Panc1 (cell line): ENCODE data around the gene RRM2.

Source experiments
- SIN3A ChIP-seq: IDR thresholded peaks from 2 replicates; pipeline ENCODE4 v1.6.1; 2012; ENCODE audit warnings: low read depth, mild to moderate bottlenecking, low read length, moderate library complexity, borderline replicate concordance; ENCODE audit not compliant: insufficient read depth
- TF ChIP-seq, protein P1 (sequence below), 2 experiments: IDR thresholded peaks; 2 replicates each; pipeline ENCODE4 v1.6.1; 2011 to 2012; ENCODE audit warnings: low read depth in 2 of 2, control low read depth in 1 of 2, low read length in 1 of 2, mild to moderate bottlenecking in 1 of 2, moderate library complexity in 1 of 2; ENCODE audit not compliant: insufficient read depth in 1 of 2

DNA sequence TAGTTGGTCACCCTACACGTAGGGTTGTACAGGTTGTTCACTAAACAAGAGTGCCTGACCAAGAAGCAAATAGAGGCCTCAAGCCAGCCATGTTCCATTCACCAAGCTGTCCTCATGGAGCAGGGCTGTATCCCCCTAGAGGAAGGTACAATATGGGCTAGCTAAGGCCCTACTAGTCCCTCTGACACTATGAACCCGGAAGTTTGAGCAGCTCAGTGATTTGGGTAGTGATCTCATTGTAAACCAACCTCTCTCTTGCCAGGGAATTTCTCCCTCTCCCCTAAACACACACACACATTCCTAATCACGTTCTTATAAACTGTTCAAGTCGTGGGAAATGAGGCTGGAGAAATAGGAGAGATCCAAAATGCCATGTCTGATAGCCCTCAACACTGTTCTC is 35.6 kb upstream of the RRM2 start:
- TF ChIP-seq SIN3A, result no peak
- TF ChIP-seq, protein P1, sequence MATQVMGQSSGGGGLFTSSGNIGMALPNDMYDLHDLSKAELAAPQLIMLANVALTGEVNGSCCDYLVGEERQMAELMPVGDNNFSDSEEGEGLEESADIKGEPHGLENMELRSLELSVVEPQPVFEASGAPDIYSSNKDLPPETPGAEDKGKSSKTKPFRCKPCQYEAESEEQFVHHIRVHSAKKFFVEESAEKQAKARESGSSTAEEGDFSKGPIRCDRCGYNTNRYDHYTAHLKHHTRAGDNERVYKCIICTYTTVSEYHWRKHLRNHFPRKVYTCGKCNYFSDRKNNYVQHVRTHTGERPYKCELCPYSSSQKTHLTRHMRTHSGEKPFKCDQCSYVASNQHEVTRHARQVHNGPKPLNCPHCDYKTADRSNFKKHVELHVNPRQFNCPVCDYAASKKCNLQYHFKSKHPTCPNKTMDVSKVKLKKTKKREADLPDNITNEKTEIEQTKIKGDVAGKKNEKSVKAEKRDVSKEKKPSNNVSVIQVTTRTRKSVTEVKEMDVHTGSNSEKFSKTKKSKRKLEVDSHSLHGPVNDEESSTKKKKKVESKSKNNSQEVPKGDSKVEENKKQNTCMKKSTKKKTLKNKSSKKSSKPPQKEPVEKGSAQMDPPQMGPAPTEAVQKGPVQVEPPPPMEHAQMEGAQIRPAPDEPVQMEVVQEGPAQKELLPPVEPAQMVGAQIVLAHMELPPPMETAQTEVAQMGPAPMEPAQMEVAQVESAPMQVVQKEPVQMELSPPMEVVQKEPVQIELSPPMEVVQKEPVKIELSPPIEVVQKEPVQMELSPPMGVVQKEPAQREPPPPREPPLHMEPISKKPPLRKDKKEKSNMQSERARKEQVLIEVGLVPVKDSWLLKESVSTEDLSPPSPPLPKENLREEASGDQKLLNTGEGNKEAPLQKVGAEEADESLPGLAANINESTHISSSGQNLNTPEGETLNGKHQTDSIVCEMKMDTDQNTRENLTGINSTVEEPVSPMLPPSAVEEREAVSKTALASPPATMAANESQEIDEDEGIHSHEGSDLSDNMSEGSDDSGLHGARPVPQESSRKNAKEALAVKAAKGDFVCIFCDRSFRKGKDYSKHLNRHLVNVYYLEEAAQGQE (IDR thresholded peaks at IDR 0.05; ENCODE audit: insufficient read depth in 1 of 2, low read depth in 2 of 2, low read length in 1 of 2), result no peak
